HG03558 (cell line): ENCODE results near the gene TPI1.
"Not testable (repeated sequence)": the region's sequence is repeated elsewhere in the genome, so short reads cannot be mapped to it uniquely, and the experiment has no call there.

Source experiments
- ATAC-seq: cut with Tn5 transposase; IDR thresholded peaks from one replicate; pipeline ENCODE4 v1.9.1; 2021; ENCODE audit warnings: moderate number of reproducible peaks; ENCODE audit not compliant: unreplicated experiment; ENCODE audit errors: extremely low read depth

Gene TPI1

GRCh38 chr12:6888360-6888759, 21.0 kb downstream of the TPI1 start:
- no peak for ATAC-seq

DNA sequence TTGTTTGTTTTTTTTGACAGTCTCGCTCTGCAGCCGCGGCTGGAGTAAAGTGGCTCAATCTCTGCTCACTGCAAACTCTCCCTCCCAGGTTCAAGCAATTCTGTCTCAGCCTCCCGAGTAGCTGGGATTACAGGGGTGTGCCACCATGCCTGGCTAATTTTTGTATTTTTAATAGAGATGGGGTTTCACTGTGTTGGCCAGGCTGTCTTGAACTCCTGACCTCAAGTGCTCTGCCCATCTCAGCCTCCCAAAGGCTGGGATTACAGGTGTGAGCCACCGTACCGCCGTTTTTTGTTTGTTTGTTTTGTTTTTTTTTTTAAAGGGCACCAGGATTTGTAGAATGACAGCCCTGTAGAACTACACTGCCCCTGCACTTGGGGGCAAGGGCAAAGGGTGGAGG, 21.5 kb downstream of the TPI1 start:
- ATAC-seq: not testable (repeated sequence)

DNA sequence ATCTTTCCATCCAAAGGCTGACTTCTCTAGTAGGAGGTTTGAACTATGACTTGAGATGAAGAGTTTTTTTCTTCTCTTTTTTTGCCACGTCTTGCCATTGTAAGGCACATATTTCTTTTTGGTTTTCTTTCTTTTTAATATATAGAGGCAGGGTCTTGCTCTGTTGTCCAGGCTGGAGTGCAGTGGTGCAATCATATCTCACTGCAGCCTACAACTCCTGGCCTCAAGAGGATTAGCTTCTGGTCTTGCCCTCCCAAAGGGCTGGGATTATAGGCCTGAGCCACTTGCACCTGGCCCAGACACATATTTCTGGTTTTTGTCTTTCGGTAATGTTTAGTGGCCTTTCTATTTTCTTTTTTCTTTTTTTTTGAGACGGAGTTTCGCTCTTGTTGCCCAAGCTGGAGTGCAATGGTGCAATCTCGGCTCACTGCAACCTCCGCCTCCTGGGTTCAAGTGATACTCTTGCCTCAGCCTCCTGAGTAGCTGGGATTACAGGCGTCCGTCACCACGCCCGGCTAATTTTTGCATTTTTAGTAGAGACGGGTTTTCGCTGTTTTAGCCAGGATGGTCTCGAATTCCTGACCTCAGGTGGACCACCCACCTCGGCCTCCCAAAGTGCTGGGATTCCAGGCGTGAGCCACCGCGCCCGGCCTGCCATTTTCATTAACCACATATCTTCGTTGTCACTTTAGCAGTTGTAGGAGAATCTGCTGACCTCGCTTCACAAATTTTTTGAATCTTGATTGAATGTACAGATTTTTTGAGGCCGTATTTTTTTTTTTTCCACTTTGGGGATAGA, 22.6 kb downstream of the TPI1 start:
- ATAC-seq: not testable (repeated sequence)

DNA sequence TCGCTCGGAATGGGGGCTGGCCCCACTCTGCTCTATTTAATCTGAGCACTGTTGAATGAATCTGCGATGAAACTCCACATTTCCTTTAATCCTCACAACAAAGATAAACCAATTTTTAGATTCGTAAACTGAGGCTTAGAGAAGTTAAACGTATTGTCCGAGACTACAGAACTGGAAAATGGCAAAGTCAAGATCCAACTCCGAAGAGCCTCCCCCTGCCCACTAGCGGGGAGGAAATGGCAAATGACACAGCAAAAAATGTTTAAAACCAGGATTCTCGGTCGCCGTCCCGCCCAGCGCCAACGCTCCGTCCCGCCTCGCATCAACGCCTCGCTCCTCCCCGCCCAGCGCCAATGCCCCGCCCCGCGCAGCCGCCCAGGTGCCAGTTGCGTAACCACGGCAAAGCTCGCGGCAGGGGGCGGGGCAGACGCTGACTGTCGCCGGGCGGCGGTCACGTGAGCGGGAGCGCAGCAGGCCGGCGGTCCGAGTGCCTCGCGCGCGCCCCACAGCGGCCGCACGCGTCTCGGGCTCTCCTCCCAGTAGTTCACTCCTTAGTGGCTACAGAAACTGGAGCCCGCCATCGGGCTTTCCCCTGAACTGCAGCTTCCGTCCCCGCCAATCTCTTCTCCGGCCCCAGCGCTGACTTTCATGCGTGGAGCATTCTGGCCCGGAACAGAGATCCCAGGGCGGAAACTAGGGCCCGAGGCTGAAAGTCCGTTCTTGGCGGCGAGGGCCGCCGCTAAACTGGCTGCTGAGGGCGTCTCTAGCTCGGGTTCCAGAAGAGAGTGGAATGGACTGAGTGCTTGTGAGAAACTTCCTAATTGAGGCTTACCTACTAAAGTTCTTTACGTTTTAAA, 23.7 kb downstream of the TPI1 start:
- ATAC-seq: peak; percentile 86

DNA sequence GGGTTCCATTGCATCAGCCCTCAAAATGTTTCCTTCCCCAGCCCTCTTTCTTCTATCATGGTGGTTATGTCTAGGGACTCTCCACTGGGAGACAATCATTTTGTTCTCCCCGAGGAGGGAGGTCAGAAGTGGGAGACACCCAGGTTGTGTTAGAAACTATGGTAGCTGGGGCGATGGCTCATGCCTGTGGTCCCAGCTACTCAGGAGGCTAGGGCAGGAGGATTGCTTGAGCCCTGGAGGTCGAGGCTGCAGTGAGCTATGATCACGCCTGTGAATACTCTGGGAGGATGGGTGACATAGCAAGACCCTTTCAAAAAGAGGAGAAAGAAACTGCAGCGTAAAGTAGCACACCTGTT, 24.3 kb downstream of the TPI1 start:
- ATAC-seq: no peak

DNA sequence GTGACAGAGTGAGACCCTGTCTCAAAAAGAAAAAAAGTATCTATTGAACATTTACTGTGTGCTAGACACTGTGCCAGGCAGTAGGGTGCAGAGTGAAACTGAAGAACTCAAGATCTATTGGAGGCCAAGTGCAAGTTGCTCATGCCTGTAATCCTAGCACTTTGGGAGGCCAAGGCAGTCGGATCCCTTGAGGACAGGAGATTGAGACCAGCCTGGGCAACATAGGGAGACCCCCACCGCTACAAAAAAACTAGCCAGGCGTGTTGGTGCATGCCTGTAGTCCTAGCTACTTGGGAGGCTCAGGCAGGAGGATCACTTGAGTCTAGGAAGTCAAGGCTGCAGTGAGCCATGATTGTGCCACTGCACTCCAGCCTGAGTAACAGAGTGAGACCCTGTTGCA, 25.4 kb downstream of the TPI1 start:
- not testable (repeated sequence) for ATAC-seq

DNA sequence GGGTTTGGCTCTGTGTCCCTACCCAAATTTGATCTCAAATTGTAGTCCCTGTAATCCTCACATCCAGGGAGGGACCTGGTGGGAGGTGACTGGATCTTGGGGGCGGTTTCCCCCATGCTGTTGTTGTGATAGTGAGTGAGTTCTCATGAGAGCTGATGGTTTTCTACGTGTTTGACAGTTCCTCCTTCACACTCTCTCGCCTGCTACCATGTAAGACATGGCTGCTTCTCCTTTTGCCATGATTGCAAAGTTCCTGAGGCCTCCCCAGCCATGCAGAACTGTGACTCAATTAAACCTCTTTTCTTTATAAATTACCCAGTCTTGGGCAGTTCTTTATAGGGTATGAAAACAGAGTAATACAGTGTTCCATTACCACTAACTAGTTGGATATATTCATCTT, 27.0 kb downstream of the TPI1 start:
- ATAC-seq: no peak

- no peak for ATAC-seq
Observed at GRCh38 chr12:6896846-6897435, 29.6 kb downstream of the TPI1 start.

- ATAC-seq: no peak
Observed at GRCh38 chr12:6899427-6899826, 32.1 kb downstream of the TPI1 start.

GRCh38 chr12:6899837-6900519, 32.6 kb downstream of the TPI1 start:
- no peak for ATAC-seq

GRCh38 chr12:6902448-6902847, 35.1 kb downstream of the TPI1 start:
- no peak for ATAC-seq

GRCh38 chr12:6903722-6904121, 36.4 kb downstream of the TPI1 start:
- no peak for ATAC-seq

GRCh38 chr12:6904280-6905276, 37.2 kb downstream of the TPI1 start, which contains the start of gene LRRC23:
TSS of gene LRRC23 (plus strand) at chr12:6904822. CDS start at chr12:6905634, 812 bp downstream.
- no peak for ATAC-seq

GRCh38 chr12:6905414-6906040, 38.2 kb downstream of the TPI1 start:
- no peak for ATAC-seq

GRCh38 chr12:6908141-6908540, 40.8 kb downstream of the TPI1 start:
- ATAC-seq: not testable (repeated sequence)

- ATAC-seq: no peak
Observed at GRCh38 chr12:6909421-6910145, 42.3 kb downstream of the TPI1 start.

- ATAC-seq: no peak
Observed at GRCh38 chr12:6912164-6912935, 45.0 kb downstream of the TPI1 start.
